ENCODE measurements around the gene RNF213.
"Not testable (repeated sequence)": the region's sequence is repeated elsewhere in the genome, so short reads cannot be mapped to it uniquely, and the experiment has no call there.

The RNF213 gene

DNA sequence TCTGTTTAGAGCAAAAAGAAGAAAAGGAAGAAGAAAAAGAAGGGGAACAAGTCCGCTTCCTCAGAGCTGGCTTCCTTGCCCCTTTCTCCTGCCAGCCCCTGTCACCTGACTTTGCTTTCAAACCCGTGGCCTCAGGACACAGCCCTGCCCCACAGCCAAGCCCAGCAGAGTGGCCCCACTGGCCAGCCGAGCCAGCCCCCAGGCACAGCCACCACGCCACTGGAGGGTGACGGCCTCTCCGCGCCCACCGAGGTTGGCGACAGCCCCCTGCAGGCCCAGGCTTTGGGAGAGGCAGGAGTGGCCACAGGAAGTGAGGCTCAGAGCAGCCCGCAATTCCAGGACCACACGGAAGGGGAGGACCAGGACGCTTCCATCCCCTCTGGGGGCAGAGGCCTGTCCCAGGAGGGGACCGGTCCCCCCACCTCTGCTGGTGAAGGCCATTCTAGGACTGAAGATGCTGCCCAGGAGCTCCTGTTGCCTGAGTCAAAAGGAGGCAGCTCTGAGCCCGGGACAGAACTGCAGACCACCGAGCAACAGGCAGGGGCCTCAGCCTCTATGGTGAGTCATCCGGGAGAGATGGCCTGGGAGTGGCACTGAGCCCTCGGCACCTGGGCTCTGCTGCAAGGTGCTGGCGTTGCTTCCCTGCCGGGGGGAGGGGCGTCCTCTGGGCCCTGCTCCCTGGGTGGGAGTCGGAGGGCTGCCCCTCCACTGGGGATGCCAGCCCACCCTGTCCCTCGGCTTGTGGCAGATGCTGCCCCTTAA is 27.3 kb downstream of the RNF213 start:
- FAIRE-seq = no peak
- no peak for DNase-seq (ENCODE audit: extremely low spot score, insufficient read length, low read depth)

DNA sequence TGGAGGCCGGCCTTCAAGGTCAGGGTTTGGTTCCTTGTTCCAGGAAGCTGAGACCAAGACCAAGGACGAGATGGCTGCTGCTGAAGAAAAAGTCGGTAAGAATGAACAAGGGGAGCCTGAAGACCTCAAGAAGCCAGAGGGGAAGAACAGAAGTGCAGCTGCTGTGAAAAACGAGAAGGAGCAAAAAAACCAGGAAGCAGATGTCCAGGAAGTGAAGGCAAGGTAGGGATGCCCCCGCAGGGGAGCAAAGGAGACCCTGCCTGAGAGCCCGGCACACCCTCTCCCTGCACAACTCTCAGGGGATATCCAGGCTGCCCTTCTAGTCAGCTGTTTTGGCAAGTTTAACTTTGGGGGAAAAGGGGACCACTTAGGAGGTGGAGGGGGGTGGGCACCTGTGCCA is 29.0 kb downstream of the RNF213 start:
- no peak for DNase-seq (ENCODE audit: extremely low spot score, insufficient read length, low read depth)
- no peak for FAIRE-seq

DNA sequence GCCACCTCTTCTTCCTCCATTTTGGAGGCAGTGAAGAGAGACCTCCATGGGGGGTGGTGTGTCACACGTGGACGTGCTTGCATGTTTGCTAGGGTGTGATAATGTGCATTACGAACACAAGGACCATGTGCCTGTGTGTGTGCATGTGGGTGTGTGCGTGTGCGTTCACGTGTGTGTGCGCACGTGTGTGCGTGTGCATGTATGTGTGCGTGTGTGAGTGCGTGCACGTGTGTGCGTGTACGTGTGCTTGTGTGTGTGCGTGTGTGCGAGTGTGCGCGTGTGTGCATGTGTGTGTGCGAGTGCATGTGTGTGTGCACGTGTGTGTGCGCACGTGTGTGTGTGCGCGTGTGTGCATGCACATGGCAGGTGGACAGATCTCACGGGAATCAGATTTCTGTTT is 29.5 kb downstream of the RNF213 start:
- FAIRE-seq = no peak
- no peak for DNase-seq (ENCODE audit: extremely low spot score, insufficient read length, low read depth)

DNA sequence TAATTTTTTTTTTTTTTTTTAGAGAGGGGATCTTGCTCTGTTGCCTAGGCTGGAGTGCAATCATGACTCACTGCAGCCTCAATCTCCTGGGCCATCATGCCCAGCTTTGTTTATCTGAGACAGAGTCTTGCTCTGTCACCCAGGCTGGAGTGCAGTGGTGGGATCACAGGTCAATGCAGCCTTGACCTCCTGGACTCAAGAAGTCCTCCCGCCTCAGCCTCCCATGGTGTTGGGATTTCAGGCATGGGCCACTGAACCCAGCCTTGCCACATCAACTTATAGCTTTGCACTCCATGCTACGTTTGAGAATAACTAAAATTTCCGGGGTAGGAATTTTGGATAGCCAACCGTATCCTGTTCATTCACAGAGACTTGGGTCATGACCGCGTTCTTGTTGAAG is 30.6 kb downstream of the RNF213 start:
- no peak for FAIRE-seq
- DNase-seq (ENCODE audit: extremely low spot score, insufficient read length, low read depth) = no peak

DNA sequence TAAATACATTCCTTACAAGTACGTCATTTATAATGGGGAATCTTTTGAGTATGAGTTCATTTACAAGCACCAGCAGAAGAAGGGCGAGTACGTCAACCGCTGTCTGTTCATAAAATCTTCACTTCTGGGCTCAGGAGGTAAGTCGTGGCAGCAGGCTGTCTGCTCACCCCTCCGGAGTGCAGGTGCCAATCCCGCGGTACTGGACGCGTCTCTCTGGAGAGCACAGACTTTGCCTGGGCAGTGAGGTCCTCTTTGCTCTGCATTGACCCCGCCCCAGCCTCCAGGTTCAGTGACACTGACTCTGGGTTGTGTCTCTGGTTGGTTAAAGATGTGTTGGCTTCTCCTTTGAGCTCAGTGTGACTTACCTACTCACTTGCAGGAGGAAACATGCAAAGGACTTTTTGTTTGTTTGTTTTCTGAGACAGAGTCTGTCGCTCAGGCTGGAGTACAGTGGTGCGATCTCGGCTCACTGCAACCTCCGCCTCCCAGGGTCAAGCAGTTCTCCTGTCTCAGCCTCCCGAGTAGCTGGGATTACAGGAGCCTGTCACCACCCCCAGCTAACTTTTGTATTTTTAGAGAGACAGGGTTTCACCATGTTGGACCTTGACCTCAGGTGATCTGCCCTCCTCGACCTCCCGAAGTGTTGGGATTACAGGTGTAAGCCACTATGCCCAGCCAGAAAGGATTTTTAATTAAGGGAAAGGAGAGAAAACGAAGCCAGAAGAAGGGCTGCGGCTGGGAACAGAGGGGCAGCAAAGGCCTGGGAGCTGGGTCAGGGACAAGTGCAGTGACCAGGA is 31.2 kb downstream of the RNF213 start:
- no peak for FAIRE-seq
- DNase-seq (ENCODE audit: extremely low spot score, insufficient read length, low read depth) = no peak

DNA sequence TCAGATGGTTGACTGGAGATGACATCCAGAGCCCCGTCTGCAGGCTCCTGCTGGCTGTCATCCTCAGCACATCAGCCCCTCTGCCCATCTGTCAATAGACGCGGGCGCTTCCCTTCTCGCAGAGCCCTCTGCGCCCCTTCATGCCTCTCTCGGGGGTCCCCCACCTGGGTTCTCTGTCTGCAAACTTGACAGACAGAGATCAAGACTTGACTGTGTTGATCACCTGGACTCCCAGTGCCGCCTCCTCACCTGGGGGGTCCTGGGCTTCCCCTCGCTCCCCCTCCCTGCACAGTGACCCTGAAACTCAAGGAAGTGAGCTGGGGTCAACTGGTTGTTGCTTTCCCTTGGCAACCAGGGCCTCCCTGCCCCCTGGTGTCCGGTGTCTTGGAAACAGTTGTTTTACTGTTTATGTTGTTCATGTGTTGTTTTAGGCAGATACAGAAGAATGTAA is 31.9 kb downstream of the RNF213 start:
- FAIRE-seq = no peak

DNA sequence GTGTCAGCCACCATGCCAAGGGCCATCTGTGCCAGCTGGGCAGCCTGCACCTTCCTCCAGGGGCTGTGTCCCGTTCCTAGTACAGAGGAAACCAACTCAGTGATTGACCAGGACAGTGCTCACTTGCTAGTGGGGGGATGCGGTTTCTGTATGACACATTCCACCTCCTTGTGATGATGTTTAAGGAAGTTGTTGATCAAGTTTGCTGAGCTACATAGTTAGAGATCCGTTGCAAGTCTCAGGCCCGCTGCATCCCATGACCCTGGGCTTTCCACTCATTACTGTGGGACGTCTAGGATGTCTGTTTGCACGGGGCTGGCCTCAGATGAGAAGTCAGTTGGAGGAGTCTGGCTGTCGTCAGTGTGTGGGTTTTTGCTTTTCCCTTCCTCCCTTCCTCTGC is 33.6 kb downstream of the RNF213 start:
- DNase-seq (ENCODE audit: extremely low spot score, insufficient read length, low read depth) = no peak
- FAIRE-seq = no peak

More for the DNA sequence above, 31.9 kb downstream of the RNF213 start:
- no peak for DNase-seq (ENCODE audit: extremely low spot score, insufficient read length, low read depth)

DNA sequence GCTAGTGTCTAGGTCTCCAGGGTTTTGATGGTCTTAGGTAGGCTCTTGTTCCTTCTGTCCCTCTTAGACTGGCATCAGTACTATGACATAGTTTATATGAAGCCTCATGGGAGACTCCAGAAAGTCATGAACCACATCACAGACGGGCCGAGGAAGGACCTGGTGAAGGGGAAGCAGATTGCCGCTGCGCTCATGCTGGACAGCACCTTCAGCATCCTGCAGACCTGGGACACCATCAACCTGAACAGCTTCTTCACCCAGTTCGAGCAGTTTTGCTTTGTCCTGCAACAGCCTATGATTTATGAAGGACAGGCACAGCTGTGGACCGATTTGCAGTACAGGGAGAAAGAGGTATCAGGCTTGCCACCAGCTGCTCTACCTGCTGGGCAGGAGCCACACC is 34.0 kb downstream of the RNF213 start:
- DNase-seq (ENCODE audit: extremely low spot score, insufficient read length, low read depth) (no peak), FAIRE-seq (no peak)

DNA sequence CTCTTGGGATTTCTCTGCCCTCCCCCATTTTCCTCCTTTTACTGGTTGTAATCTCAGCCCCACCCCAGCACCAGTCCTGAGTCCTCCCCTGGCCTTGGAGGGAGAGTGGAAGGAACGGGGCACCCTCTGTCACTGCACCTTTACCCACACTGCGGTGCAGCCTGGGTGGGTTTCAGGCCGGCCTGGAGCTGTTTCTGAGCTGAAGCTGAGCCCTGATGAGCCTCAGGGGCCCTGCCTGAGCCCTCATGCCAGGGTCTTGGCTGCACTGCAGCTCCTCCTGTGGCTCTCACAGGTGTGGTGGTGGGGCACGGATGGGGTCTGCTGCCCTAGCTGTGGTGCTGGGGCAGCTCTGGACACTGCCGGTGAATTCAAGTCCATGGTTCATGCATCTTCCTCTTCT is 34.5 kb downstream of the RNF213 start:
- FAIRE-seq = no peak

DNA sequence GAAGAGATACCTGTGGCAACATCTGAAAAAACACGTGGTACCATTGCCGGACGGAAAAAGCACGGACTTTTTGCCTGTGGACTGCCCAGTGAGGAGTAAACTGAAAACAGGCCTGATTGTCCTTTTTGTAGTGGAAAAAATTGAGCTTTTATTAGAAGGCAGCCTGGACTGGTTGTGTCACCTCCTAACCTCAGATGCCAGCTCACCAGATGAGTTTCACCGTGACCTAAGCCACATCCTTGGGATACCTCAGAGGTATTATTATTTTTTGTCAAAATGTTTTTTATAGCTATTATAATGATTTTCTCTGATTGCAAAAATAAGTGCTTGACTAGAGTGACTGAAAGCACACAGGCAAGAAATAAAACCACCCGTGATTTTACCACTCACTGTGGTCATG is 34.9 kb downstream of the RNF213 start:
- FAIRE-seq = no peak
- no peak for DNase-seq (ENCODE audit: extremely low spot score, insufficient read length, low read depth)

More for the DNA sequence above, 34.5 kb downstream of the RNF213 start:
- DNase-seq (ENCODE audit: extremely low spot score, insufficient read length, low read depth) = no peak

DNA sequence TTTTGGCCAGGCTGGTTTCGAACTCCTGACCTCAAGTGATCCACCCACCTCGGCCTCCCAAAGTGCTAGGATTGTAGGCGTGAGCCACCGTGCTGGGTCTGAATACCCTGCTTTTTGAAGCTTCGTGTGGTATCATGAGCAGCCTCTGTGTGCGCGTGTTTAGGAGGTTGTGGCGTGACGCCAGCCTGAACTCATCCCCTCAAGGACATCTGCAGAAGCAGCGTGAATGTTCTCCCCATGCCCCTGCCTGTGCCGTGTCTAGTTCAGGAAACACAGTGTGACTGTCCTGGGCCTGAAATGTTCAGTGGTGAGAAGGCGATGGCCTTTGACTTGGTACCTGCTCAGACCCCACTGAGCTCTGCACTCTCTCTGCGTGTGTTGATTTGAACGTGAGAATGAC is 35.6 kb downstream of the RNF213 start:
- FAIRE-seq = no peak
- no peak for DNase-seq (ENCODE audit: extremely low spot score, insufficient read length, low read depth)

DNA sequence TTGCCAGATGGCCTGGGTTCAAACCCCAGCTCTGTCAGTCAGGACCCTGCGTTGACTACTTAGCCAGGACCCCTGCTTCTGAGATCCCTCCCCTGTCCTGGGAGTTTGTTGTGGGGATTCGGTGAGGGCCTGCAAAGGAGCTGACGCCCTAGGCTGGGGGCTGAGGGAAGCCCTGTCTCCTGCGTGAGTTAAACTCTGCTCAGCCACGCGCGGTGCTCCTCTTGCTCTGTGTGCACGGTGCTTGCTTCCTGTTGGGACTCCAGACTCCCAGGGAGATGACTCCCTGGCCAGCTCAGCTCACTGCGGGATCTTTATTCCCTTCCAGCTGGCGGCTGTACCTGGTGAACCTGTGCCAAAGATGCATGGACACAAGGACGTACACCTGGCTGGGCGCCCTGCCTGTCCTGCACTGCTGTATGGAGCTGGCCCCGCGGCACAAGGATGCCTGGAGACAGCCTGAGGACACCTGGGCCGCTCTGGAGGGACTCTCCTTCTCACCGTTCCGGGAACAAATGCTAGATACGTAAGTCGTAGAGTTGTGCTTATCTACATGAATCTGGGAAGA is 37.4 kb downstream of the RNF213 start:
- DNase-seq (ENCODE audit: extremely low spot score, insufficient read length, low read depth) (no peak), FAIRE-seq (no peak)

DNA sequence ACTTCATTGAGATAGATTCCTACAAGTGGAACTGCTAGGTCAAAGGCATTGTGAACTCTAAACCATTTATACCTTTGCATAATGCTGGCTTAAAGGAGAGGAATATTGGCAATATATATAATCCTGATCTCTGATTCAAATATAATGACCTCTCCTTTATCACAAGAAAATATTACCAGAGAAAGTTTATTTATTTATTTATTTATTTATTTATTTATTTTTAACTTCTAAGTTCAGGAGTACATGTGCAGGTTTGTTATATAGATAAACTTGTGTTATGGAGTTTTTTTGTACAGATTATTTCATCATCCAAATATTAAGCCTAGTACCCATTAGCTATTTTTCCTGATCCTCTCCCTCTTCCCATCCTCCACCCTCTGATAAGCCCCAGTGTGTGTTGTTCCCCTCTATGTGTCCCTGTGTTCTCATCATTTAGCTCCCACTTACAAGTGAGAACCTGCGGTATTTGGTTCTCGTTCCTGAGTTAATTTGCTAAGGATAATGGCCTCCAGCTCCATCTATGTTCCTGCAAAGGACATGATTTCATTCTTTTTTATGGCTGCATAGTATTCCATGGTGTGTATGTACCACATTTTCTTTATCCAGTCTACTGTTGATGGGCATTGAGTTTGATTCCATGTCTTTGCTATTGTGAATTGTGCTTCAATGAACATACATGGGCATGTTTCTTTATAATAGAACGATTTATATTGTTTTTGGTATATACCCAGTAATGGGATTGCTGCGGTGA is 38.9 kb downstream of the RNF213 start:
- not testable (repeated sequence) for DNase-seq (ENCODE audit: extremely low spot score, insufficient read length, low read depth); FAIRE-seq

DNA sequence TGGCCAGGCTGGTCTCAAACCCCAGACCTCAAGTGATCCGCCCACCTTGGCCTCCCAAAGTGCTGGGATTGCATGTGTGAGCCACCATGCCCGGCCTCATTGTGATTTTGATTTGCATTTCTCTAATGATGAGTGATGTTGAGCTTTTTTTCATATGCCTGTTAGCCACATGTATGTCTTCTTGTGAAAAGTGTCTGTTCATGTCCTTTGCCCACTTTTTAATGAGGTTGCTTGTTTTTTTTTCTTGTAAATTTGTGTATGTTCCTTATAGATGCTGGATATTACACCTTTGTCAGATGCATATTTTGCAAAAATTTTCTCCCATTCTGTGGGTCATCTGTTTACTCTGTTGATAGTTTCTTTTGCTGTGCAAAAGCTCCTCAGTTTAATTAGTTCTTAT is 40.1 kb downstream of the RNF213 start:
- DNase-seq (ENCODE audit: extremely low spot score, insufficient read length, low read depth) = not testable (repeated sequence)

DNA sequence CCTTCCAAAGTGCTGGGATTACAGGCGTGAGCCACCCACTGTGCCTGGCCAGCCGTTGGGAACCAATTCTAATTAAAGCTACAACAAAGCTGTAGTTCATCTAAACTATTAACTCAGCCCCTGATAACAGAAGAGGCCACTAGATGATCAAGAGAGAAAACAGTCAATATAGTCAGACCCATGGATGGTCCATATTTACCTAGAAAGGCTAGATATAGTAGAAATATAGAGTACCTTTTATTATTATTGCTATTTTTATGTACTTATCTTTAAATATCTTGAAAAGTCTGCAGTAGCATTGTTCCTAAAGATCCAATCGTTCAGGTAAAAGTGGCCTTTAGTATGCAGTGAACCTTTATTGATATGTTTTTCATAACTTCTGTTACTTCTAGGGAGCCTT is 43.2 kb downstream of the RNF213 start:
- FAIRE-seq = no peak
- DNase-seq (ENCODE audit: extremely low spot score, insufficient read length, low read depth) = no peak

More for the DNA sequence above, 40.1 kb downstream of the RNF213 start:
- not testable (repeated sequence) for FAIRE-seq

DNA sequence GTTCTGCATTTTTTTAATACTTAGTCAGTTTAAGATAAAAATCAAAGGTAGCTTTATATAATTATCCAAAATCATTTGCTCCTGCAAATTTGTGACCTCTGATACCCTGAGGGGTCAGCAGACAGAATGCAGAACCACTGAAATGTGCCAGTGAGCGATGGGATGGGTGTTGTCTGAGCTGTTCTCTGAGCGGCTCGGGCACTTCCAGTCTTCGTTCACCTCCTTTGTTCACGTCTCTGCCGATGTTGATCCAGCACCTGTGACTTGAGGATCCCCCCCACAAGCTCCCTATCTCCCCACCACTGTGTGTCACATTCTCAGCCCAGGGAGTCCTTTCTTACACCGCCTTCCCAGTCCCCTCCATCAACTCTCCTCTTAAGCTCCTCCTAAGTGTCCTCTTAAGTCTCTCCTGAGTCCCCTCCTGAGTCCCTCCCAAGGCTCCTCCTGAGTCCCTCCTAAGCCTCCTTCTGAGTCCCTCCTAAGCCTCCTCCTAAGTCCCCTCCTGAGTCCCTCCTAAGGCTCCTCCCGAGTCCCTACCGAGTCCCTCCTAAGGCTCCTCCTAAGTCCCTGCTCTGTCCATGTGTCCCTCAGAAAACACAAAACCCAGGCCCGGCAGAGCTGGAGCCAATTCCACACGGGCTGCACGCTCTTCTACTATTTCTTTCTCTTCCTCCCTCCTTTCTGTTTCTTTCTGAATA is 47.5 kb downstream of the RNF213 start:
- DNase-seq (ENCODE audit: extremely low spot score, insufficient read length, low read depth) (no peak), FAIRE-seq (no peak)

DNA sequence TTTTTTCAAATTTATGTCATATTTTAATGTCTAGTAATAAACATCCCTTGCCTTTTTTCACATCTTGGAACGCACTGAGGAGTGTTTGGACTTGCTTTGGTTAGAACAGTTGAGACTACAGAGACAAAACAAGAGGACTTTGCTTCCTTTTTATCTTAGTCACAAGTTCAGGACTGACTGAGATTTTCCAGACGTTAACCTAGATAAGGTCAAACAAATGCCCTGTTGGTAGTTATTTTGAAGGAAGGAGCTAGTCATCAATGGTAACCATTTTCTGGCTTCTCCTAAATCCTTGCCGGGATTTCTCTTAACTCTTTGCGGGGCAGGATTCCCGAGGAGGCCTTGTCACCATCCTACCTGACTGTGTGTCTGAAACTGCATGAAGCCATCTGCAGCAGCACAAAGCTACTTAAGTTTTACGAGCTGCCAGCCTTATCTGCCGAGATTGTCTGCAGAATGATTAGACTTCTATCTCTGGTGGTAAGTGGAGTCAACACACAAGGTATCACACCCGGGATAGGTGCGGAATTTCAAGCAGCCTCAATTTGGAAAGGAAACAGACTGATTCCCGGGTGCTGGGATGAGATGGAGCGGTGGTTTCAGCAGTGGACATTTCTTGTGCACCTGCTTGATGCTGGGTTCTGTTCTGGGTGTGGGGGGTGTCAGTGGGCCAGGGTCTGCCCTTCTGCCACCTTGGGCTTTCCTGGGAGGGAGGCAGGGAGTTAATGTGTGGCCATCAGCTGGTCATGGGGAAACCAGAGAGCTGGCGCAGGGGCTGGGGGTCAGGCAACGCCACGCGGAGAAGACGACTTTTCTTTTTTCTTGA is 48.3 kb downstream of the RNF213 start:
- no peak for FAIRE-seq
- no peak for DNase-seq (ENCODE audit: extremely low spot score, insufficient read length, low read depth)

DNA sequence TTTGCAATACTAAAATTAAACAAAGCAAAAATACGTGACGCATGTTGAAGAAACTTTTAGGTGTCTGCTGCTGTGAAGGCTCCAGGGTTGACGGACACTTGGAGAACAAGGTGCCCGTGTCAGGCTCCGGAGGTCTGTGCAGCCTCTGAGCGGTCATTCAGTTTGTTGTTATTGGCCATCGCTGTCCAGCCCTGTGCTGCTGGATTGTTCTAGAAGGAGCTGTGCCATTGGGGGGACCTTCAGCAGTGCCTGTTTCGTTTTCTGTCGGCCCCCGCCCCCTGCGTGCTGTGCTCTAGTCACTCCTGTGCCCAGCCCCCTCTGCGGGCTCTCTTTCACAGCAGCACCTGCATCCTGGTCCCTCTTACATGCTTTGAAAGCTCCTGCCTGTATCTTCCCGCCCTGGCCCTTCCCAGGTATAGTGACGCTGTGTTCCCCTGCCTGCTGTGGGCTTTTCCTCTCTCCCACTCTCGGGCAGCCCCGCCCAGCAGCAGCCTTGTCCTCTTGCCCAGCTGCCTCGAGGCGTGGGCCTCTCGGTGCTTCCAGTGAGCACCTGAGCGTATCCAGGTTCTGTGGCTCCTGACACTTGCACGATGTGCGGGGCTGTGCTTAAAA is 50.7 kb downstream of the RNF213 start:
- FAIRE-seq (no peak), DNase-seq (ENCODE audit: extremely low spot score, insufficient read length, low read depth) (no peak)
